Measurements from ENCODE around the gene MUS81. TPM values are rescaled to one million over a fixed set of nuclear protein-coding genes. Genes with fewer than 3 reads are reported as not detected.
A peak's percentile ranks its signal among the peaks of the same experiment; 100 is the strongest.

Gene MUS81
- total RNA-seq (10 to 100 TPM; 28.0 to 35.6 (median 31.4) TPM), polyA plus RNA-seq (10 to 100 TPM; 32.5 to 55.3 (median 44.4) TPM)
- long read RNA-seq, donor 1, transcript MUS81-201 (16 exons, 2,392 nt) = major isoform, 24 of 32 reads
- long read RNA-seq, donor 1, partial matches to known transcripts = 2 of 32 reads
- long read RNA-seq, donor 1, other reads (novel, unspliced or antisense) = 6 of 32 reads
- long read RNA-seq, donor 2, transcript MUS81-201 (16 exons, 2,392 nt) = major isoform, 38 of 67 reads
- long read RNA-seq, donor 2, partial matches to known transcripts = 8 of 67 reads
- long read RNA-seq, donor 2, other reads (novel, unspliced or antisense) = 16 of 67 reads

GRCh38 chr11:65860278-65861164 is at the start of gene MUS81:
Gene MUS81 (plus strand): TSS chr11:65860433. CDS start chr11:65860754, 321 bp downstream.
- intact Hi-C loops (cut with DNase I) = loop anchor here in 1 of 2 donors (2.0 kb wide), 1 partner anchor 26 kb away; no protein-coding TSS in a partner anchor
- Histone ChIP-seq H3K4me3 (peak within 1 kb of the TSS; percentile 100), H3K9me3 (no peaks in the 10 kb centered on the region), H3K4me1 (peaks cover 21% of the 10 kb centered on the region), H3K27me3 (ENCODE audit: insufficient read depth in 3 of 3, low read length in 2 of 3) (no peaks in the 10 kb centered on the region), H3K36me3 (ENCODE audit: insufficient read depth in 1 of 2, low read depth in 1 of 2) (peaks cover 0 to 47% of the 10 kb centered on the region in 2 donors), H3K27ac (peak within 1 kb of the TSS; percentile 99)
- TF ChIP-seq, protein P1, sequence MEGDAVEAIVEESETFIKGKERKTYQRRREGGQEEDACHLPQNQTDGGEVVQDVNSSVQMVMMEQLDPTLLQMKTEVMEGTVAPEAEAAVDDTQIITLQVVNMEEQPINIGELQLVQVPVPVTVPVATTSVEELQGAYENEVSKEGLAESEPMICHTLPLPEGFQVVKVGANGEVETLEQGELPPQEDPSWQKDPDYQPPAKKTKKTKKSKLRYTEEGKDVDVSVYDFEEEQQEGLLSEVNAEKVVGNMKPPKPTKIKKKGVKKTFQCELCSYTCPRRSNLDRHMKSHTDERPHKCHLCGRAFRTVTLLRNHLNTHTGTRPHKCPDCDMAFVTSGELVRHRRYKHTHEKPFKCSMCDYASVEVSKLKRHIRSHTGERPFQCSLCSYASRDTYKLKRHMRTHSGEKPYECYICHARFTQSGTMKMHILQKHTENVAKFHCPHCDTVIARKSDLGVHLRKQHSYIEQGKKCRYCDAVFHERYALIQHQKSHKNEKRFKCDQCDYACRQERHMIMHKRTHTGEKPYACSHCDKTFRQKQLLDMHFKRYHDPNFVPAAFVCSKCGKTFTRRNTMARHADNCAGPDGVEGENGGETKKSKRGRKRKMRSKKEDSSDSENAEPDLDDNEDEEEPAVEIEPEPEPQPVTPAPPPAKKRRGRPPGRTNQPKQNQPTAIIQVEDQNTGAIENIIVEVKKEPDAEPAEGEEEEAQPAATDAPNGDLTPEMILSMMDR (IDR thresholded peaks at IDR 0.05) = peak; percentile 75
- peak; percentile 97 to 98 for DNase-seq
- ATAC-seq = peak; percentile 68 to 82 (median 73)
- 0% methylated on average over 65 to 78 of the region's 78 CpGs for WGBS, 3 donors

GRCh38 chr11:65811764-65812475 is 48.3 kb upstream of the MUS81 start:
- H3K27me3 ChIP-seq (ENCODE audit: insufficient read depth in 3 of 3, low read length in 2 of 3) = peaks cover 0 to 31% (median 0%) of the 10 kb centered on the region in 3 donors
- H3K4me3 ChIP-seq = no peak overlapping the region
- H3K27ac ChIP-seq = no peak overlapping the region
- DNase-seq (no peak), ATAC-seq (peak in 2 of 4 donors; percentile 41)
- TF ChIP-seq, protein P1 (IDR thresholded peaks at IDR 0.05) = no peak
- H3K9me3 ChIP-seq = no peaks in the 10 kb centered on the region
- WGBS, 3 donors = 39 to 45% (median 44%) methylated on average over 19 of the region's 19 CpGs
- intact Hi-C loops (cut with DNase I) = no loop called here
- no peaks in the 10 kb centered on the region for H3K36me3 ChIP-seq (ENCODE audit: insufficient read depth in 1 of 2, low read depth in 1 of 2)
- no peaks in the 10 kb centered on the region for H3K4me1 ChIP-seq

DNA sequence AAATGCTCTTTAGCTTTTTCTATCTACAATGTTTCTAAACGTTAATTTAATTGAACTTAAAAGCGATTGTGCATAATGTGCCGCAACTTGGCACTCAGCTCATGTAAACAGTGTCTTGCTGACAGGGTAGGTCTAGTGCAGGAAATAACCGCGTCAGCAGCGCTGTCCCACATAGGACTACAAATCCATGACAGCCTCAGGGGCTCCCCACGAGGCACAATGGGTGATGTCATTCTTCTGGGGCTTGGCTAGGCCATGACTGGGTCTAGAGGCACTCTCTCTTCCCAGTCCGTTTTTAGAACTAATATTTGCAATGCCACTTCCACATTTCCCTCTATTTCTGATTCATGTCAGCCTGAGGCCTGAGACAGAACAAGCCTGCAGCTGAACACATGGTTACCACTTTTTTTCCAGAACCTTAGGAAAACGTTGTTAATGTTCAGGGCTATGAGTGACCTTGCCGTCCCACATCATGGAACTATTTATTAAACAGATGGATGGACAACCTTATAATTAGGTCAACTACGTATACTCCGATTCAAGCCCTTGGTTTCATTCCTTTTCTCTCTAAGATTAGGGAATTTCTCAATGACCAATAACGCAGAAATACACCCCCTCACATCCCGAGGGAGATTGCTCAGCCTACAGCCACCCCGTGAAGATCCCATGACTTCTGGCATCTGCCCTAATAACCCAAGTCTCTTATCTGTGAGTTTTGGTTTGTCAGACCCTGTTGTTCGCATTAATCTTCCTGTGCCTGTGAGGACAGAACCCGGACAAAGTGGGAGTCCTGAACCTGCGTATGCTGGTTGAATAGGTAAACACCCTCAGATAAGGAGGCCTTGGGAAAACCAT is 45.9 kb upstream of the MUS81 start:
- TF ChIP-seq, protein P1 (IDR thresholded peaks at IDR 0.05) = no peak
- Histone ChIP-seq H3K27me3 (ENCODE audit: insufficient read depth in 3 of 3, low read length in 2 of 3) (peaks cover 0 to 12% (median 0%) of the 10 kb centered on the region in 3 donors), H3K9me3 (no peaks in the 10 kb centered on the region), H3K27ac (no peak overlapping the region), H3K4me1 (no peaks in the 10 kb centered on the region), H3K36me3 (ENCODE audit: insufficient read depth in 1 of 2, low read depth in 1 of 2) (no peaks in the 10 kb centered on the region), H3K4me3 (no peak overlapping the region)
- no peak for DNase-seq
- 65 to 70% (median 67%) methylated on average over 18 of the region's 18 CpGs for WGBS, 3 donors
- intact Hi-C loops (cut with DNase I) = no loop called here
- no peak for ATAC-seq
